Measurements from ENCODE around the gene TMX4. TPM values are rescaled to one million over a fixed set of nuclear protein-coding genes. Genes with fewer than 3 reads are reported as not detected.

TMX4 gene
- total and polyA plus RNA-seq, 5 donors = 77.1 to 220 (median 203) TPM

GRCh38 chr20:7990385-7990784, 29.2 kb downstream of the TMX4 start:
- no peaks in the 10 kb centered on the region for H3K4me1 ChIP-seq (ENCODE audit: control insufficient read depth, insufficient read depth, low read length)
- no peak for DNase-seq
- intact Hi-C loops (cut with DNase I) = no loop called here
- H3K9me3 ChIP-seq (ENCODE audit: control insufficient read depth, low read length) = no peaks in the 10 kb centered on the region
- no peaks in the 10 kb centered on the region for H3K27me3 ChIP-seq (ENCODE audit: control insufficient read depth, insufficient read depth)
- ATAC-seq = no peak
- no peak overlapping the region for H3K27ac ChIP-seq (ENCODE audit: low read length)
- H3K4me3 ChIP-seq (ENCODE audit: low read length) = no peak overlapping the region

DNA sequence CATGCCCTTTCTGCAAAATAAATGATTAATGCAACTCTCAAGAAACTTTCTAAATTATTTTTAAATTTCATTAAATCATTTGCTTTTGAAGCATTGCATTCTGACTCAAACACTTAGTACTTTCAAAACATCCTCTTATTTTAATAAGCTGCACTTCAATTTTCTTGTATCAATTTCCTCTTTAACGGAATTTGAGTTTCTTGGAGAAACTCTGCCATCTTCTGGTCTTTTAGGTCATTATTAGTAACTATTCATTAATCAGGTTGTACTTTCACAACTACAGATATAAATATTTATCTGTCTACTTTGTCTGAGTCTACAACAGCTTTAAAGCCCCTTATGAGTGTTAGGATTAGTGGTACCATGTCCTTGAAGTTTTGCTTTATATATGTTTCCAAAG, 30.2 kb downstream of the TMX4 start:
- Histone ChIP-seq H3K27me3 (ENCODE audit: control insufficient read depth, insufficient read depth) (no peaks in the 10 kb centered on the region), H3K4me1 (ENCODE audit: control insufficient read depth, insufficient read depth, low read length) (no peaks in the 10 kb centered on the region), H3K27ac (ENCODE audit: low read length) (no peak overlapping the region), H3K9me3 (ENCODE audit: control insufficient read depth, low read length) (no peaks in the 10 kb centered on the region), H3K4me3 (ENCODE audit: low read length) (no peak overlapping the region)
- WGBS = 48% methylated on average over 1 of the region's 1 CpG
- intact Hi-C loops (cut with DNase I) = no loop called here
- DNase-seq (no peak), ATAC-seq (no peak)

DNA sequence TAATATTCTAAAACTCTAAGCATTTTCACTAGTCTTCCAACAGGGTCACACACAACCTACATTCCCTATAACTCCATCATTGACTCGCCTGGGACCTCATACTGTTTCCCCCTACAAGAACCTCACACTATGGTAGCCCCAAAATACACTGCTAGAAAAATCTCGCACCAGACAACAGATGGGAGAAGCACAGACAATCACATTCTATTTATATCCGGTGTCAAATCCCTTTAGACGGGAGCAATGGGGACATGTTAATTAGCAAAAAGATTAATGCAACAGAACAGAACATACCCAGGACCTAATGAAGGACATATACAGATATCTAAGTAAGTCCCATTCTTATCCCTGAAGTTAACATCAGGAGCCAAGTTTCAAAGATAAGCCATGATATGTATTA, 33.6 kb downstream of the TMX4 start:
- Histone ChIP-seq H3K4me1 (ENCODE audit: control insufficient read depth, insufficient read depth, low read length) (no peaks in the 10 kb centered on the region), H3K9me3 (ENCODE audit: control insufficient read depth, low read length) (no peaks in the 10 kb centered on the region), H3K4me3 (ENCODE audit: low read length) (no peak overlapping the region), H3K27ac (ENCODE audit: low read length) (no peak overlapping the region), H3K27me3 (ENCODE audit: control insufficient read depth, insufficient read depth) (no peaks in the 10 kb centered on the region)
- DNase-seq = no peak
- peak; percentile 39 to 46 for ATAC-seq
- 71% methylated on average over 4 of the region's 4 CpGs for WGBS
- intact Hi-C loops (cut with DNase I) = no loop called here

DNA sequence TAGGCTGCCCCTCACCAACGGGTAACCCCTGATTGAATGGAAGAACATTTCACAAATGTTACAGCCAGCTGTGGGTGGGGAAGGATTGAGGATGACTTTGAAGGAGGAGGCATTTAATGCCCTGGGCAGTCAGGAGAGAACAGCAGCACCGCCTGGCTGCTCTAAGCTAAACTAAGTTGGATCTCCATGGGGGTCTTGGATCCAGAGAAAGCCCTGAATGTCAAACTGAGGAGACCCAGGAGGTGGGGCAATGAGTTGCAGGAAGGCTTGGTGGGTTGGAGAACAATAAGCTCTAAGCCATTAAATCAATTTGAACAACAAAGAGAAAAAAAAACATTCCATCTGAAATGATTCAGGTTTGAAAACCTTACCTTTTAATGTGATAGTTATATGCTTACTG, 35.4 kb downstream of the TMX4 start:
- no peak for ATAC-seq
- no peak for DNase-seq
- Histone ChIP-seq H3K27ac (ENCODE audit: low read length) (no peak overlapping the region), H3K27me3 (ENCODE audit: control insufficient read depth, insufficient read depth) (no peaks in the 10 kb centered on the region), H3K9me3 (ENCODE audit: control insufficient read depth, low read length) (no peaks in the 10 kb centered on the region), H3K4me1 (ENCODE audit: control insufficient read depth, insufficient read depth, low read length) (no peaks in the 10 kb centered on the region), H3K4me3 (ENCODE audit: low read length) (no peak overlapping the region)
- 90% methylated on average over 2 of the region's 2 CpGs for WGBS
- intact Hi-C loops (cut with DNase I) = no loop called here

- ATAC-seq (no peak), DNase-seq (no peak)
- H3K9me3 ChIP-seq (ENCODE audit: control insufficient read depth, low read length) = no peaks in the 10 kb centered on the region
- H3K4me1 ChIP-seq (ENCODE audit: control insufficient read depth, insufficient read depth, low read length) = no peaks in the 10 kb centered on the region
- H3K27ac ChIP-seq (ENCODE audit: low read length) = peak overlapping the region; percentile 7
- no peaks in the 10 kb centered on the region for H3K27me3 ChIP-seq (ENCODE audit: control insufficient read depth, insufficient read depth)
- H3K4me3 ChIP-seq (ENCODE audit: low read length) = no peak overlapping the region
- intact Hi-C loops (cut with DNase I) = no loop called here
Measured at GRCh38 chr20:7981374-7981773, 38.2 kb downstream of the TMX4 start.

DNA sequence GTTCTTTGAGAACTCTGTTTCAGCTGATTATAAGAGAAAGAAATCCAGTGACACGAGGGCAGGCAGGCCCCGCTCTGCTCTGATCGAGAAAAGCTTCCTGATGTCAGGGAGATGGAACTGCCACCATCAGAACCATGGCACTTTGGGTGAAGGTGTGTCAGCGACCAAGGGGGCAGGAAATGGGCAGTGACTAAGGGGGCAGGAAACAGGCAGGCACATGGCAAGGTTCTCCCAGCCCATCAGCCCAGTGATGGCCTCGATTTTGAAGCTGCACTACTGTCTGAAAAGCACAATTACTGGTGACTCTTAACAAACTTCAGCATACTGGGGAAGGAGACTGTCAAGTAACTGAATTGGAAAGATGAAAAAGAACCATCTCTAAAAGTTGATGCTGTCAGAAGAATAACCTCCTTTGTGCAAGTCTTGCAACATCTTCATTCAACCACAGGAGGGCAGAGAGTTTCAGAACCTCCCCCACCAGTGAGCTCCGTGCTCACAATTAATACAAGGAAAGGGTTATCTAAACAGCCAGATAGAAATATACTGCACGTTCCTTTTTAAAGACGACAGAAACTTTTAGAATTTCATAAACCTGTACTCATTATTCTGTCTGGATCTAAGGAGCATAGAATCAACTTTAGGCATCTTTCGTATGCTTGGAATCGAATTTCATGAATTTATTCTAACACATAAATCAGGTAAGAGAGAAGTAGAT, 39.1 kb downstream of the TMX4 start:
- WGBS = 63% methylated on average over 10 of the region's 10 CpGs
- DNase-seq (no peak), ATAC-seq (peak in 1 of 2 donors; percentile 60)
- H3K27me3 ChIP-seq (ENCODE audit: control insufficient read depth, insufficient read depth) = no peaks in the 10 kb centered on the region
- intact Hi-C loops (cut with DNase I) = no loop called here
- H3K9me3 ChIP-seq (ENCODE audit: control insufficient read depth, low read length) = no peaks in the 10 kb centered on the region
- H3K4me1 ChIP-seq (ENCODE audit: control insufficient read depth, insufficient read depth, low read length) = no peaks in the 10 kb centered on the region
- H3K4me3 ChIP-seq (ENCODE audit: low read length) = no peak overlapping the region
- H3K27ac ChIP-seq (ENCODE audit: low read length) = no peak overlapping the region

DNA sequence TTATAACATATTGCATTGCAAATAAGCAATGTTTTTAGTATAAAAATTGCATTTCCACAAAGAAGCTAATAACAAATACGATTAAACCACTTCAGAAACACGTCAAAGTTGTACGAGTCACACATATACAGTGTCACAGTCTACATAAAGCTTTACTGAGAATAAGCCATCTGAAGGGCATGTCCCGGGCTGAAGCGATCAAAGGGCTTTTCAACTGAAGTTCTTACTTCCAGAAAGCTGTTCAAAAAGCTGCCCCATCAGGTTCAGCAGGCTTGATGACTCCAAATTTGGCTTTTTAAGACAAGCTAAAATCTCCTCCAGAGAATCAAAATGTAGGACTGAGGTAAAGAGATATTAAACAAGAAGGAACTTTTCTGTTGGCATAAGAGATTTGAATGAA, 41.9 kb downstream of the TMX4 start:
- DNase-seq (no peak), ATAC-seq (no peak)
- H3K4me3 ChIP-seq (ENCODE audit: low read length) = no peak overlapping the region
- intact Hi-C loops (cut with DNase I) = no loop called here
- WGBS = 96% methylated on average over 5 of the region's 5 CpGs
- H3K9me3 ChIP-seq (ENCODE audit: control insufficient read depth, low read length) = no peaks in the 10 kb centered on the region
- no peaks in the 10 kb centered on the region for H3K4me1 ChIP-seq (ENCODE audit: control insufficient read depth, insufficient read depth, low read length)
- H3K27me3 ChIP-seq (ENCODE audit: control insufficient read depth, insufficient read depth) = no peaks in the 10 kb centered on the region
- no peak overlapping the region for H3K27ac ChIP-seq (ENCODE audit: low read length)

DNA sequence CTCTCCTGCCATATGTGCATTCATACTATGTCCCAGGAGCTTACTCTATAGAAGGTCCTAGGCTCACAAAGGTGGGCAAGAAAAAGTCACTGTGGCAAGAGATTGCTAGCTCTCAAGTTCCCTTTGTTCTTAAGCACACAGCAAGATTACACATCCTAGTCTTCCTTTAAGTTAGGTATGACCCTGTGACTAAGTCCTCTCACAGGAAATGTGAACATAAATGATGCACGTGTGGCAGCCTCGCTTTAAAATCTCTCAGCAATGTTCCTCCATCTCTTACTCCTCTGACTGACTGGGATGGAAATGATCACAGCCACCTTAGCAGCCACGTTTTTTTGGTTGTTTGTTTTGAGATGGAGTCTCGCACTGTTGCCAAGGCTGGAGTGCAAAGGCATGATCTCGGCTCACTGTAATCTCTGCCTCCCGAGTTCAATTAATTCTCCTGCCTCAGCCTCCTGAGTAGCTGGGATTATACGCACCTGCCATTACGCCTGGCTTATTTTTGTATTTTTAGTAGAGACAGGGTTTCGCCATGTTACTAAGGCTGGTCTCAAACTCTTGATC, 43.6 kb downstream of the TMX4 start:
- H3K4me3 ChIP-seq (ENCODE audit: low read length) = no peak overlapping the region
- H3K27me3 ChIP-seq (ENCODE audit: control insufficient read depth, insufficient read depth) = no peaks in the 10 kb centered on the region
- H3K27ac ChIP-seq (ENCODE audit: low read length) = no peak overlapping the region
- DNase-seq = no peak
- 66% methylated on average over 9 of the region's 9 CpGs for WGBS
- no peaks in the 10 kb centered on the region for H3K4me1 ChIP-seq (ENCODE audit: control insufficient read depth, insufficient read depth, low read length)
- ATAC-seq = no peak
- no peaks in the 10 kb centered on the region for H3K9me3 ChIP-seq (ENCODE audit: control insufficient read depth, low read length)
- intact Hi-C loops (cut with DNase I) = no loop called here

- no peaks in the 10 kb centered on the region for H3K9me3 ChIP-seq (ENCODE audit: control insufficient read depth, low read length)
- ATAC-seq (no peak), DNase-seq (no peak)
- H3K4me1 ChIP-seq (ENCODE audit: control insufficient read depth, insufficient read depth, low read length) = no peaks in the 10 kb centered on the region
- WGBS = 90% methylated on average over 4 of the region's 4 CpGs
- intact Hi-C loops (cut with DNase I) = no loop called here
- no peak overlapping the region for H3K4me3 ChIP-seq (ENCODE audit: low read length)
- H3K27ac ChIP-seq (ENCODE audit: low read length) = no peak overlapping the region
- no peaks in the 10 kb centered on the region for H3K27me3 ChIP-seq (ENCODE audit: control insufficient read depth, insufficient read depth)
Measured at GRCh38 chr20:7974785-7975435, 44.7 kb downstream of the TMX4 start.

GRCh38 chr20:7971536-7972280, 47.9 kb downstream of the TMX4 start:
- Histone ChIP-seq H3K9me3 (ENCODE audit: control insufficient read depth, low read length) (no peaks in the 10 kb centered on the region), H3K27ac (ENCODE audit: low read length) (no peak overlapping the region), H3K4me1 (ENCODE audit: control insufficient read depth, insufficient read depth, low read length) (no peaks in the 10 kb centered on the region), H3K27me3 (ENCODE audit: control insufficient read depth, insufficient read depth) (no peaks in the 10 kb centered on the region), H3K4me3 (ENCODE audit: low read length) (no peak overlapping the region)
- DNase-seq (no peak), ATAC-seq (no peak)
- WGBS = 85% methylated on average over 2 of the region's 2 CpGs
- intact Hi-C loops (cut with DNase I) = no loop called here

DNA sequence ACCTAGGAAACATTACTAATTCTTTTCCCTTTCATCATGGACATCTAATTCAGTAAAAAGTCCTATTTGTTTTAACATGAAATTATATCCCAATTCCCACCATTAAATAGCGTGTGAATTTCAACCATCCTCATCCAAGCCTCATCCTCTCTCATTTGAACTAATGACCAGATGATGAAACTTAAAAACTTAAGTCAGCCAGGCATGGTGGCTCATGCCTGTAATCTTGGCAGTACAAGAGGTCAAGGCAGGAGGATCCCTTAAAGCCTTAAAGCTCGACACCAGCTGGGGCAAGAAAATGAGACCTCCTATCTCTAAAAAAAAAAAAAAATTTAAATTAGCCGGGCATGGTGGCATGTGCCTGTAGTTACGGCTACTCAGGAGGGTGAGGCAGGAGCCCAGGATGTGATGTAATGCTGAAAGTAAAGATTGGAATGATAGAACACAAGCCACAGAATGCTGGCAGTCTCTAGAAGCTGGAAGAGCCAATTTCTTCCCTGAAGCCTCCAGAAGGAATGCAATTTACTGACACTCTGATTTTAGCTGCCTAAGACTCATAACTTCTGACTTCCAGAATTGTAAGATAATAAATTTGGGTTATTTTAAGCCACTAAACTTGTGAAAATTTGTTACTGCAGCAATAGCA, 52.2 kb downstream of the TMX4 start:
- DNase-seq (peak in 1 of 3 donors; percentile 14), ATAC-seq (peak; percentile 55 to 80)
- no peaks in the 10 kb centered on the region for H3K27me3 ChIP-seq (ENCODE audit: control insufficient read depth, insufficient read depth)
- no peaks in the 10 kb centered on the region for H3K9me3 ChIP-seq (ENCODE audit: control insufficient read depth, low read length)
- H3K4me3 ChIP-seq (ENCODE audit: low read length) = no peak overlapping the region
- intact Hi-C loops (cut with DNase I) = no loop called here
- H3K4me1 ChIP-seq (ENCODE audit: control insufficient read depth, insufficient read depth, low read length) = no peaks in the 10 kb centered on the region
- H3K27ac ChIP-seq (ENCODE audit: low read length) = no peak overlapping the region
- WGBS = 55% methylated on average over 4 of the region's 4 CpGs
